GM19193 (cell line): Measurements from ENCODE around the gene MAN2C1.

Experiments used
- POLR2A ChIP-seq: IDR thresholded peaks from 4 replicates; pipeline ENCODE4 v1.6.1; 2011; ENCODE audit not compliant: insufficient read depth, insufficient read length; ENCODE audit errors: extremely low read depth

MAN2C1 gene

DNA sequence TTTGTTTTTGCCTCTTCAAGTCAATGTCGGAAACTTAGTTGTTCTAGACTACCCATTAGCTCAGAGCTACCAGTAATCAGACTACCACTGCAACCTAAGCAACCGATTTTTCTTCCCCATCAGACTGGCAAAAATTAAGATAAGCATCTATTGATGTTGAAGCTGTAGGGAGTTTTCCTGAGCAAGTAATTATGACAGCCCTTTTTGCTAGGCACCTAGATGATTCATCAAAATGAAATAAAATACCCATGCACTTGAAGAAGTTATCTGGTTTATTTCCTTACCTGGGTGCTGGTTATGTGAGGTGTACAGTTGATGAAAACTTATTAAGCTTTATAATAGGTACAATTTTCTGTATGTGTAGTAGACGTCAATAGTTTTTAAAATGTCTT is 33.1 kb downstream of the MAN2C1 start:
- no peak for TF ChIP-seq POLR2A

DNA sequence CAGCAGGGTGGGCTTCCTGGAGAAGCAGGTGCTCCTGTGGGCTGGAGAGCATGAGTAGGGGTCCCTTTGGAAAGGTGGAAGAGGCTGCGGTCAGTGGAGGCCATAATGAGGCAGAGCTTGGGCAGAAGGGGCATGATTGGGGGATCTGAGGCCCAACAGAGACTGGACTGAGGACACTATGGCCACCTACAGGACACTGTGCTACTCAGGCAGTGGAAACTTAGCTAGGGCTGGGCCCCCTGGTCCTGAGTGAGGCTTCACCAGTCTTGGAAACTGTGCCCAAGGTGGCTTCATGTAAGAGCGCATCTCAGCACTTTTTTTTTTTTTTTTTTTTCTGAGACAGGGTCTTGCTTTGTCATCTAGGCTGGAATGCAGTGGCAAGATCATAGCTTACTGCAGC is 38.8 kb downstream of the MAN2C1 start:
- TF ChIP-seq POLR2A = no peak

DNA sequence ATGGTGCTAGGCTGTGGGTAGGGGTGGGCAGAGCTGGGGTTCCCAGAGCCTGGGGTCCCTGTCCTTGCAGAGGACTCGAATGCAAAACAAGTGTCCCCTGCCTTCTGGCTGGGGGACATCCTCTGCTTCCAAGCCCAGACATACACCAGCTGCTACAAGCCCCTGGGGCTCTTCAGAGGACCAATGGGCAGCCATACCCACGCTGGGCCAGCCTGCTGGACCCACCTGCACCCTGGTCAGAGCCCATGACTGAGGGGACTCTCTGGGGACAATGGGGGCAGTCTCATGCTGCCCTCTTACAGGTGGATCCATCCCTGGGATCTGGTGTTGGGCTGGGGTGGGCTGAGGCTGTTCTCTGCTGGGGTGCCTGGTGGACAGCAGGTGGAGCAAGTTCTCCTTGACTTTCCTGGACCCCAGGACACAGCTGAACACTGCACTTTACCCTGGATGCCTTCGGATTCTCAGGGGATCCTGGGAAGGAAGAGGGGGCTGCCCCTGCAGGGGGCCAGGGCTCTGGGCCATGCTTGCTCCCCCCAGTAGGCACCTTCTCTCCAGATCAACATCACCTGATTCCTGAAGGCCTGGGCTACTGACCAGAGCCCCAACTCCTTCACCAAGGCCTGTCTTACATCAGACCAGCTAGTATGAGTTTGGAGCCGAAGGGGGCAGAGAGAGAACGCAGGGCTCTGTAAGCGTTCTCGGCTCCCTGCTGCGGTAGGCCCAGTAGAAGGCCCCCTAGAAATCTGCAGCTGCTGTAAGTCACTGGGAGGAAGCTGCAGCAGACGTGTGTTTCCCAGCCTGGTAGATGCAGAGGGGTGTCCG is 39.7 kb downstream of the MAN2C1 start:
- TF ChIP-seq POLR2A = no peak

DNA sequence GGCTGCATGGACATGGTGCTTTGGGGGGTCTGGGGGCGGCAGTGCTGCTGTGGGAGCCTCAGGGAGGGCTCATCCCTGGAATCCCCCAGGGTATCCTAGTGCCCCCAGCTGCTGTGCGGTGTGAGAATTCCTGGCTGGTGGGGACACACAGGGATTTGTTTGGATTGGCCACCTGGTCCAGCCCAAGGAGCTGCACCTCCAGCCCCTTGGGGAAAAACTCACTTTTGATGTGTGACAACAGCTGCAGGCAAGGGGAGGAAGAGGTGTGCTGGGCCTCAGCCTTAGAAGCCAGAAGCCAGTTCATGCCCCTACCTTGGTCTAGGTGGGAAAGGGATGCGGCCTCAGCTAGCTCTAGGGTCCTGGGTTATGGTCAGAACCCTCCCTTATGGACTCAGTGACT is 40.9 kb downstream of the MAN2C1 start:
- TF ChIP-seq POLR2A = no peak

DNA sequence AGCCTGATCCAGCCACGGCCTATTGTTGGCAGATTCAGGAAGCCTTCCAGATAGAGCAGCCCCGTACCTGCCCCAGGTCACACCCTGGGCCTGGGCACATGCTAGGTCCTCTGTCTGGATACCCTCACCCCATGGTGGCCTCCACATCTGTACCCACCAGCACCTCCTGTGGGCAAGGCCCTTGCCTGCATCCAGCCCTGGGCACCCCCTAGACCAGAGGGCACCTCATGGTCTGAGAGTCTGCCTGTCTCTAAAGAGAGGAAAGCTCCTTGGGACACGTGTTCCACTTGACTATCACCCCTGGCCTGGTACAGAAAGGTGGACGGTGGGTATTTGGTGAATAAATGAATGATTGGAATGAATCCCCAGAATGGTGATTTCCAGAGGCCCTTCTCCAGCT is 41.4 kb downstream of the MAN2C1 start:
- TF ChIP-seq POLR2A = no peak

DNA sequence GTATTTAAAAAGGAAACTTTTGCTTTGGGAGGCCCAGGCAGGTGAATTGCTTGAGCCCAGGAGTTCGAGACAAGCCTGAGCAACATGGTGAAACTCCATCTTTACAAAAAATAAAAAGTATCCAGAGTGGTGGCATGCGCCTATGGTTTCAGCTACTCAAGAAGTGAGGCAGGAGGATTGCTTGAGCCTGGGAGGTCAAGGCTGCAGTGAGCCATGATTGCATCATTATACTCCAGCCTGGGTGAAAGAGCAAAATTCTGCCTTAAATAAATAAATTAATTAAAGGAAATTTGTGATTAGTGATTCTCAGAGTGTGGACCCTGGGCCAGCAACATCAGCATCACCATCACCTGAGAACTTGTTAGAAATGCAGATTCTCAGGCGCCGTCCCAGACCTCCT is 42.5 kb downstream of the MAN2C1 start:
- no peak for TF ChIP-seq POLR2A

DNA sequence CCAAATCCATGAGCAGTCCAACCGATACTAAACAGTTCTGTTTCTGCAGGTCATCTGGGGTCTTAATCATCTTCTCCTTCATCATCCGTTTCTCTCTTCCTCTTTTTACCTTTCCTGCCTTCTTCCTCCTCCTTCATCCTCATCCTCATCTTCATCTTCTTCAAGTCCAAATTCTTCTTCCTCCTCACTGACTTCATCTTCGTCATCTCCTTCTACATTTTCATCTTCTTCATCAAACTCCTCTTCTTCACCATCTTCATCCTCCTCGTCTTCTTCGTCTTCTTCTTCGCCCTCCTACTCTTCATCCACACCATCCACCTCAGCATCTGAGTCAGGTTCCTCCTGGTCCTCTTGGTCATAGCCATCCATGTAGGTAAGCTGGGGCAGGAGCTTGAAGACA is 46.7 kb downstream of the MAN2C1 start:
- TF ChIP-seq POLR2A = no peak

DNA sequence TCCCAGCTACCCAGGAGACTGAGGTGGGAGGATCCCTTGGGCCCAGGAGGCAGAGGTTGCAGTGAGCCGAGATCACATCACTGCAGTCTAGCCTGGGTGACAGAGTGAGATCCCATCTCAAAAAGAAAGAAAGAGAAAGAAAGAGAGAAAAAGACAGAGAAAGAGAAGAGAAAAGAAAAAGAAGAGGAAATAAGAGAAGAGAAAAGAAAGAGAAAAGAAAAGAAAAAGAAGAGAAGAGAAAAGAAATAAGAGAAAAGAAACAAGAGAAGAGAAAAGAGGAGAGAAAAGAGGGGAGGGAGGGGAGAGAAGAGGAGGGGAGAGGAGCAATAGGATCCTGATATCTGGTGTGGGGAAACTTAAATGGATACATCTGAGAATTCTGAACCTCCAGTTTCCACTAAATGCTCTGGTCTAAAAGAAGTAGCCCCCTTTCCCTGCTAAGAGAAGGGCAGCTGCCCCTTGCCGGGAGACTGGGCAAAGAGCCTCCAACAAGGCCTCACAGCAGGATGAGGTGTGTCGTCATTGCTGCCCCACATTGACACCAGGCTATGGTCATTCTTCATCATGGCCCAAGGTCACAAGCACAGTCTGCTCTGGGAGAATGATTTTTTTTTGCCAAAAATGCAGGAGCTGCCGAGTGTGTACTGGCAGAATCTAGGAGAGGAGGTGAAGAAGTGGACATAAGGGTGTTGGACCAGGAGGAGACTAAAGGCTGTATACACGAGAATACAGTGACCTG is 53.7 kb downstream of the MAN2C1 start:
- TF ChIP-seq POLR2A = no peak

DNA sequence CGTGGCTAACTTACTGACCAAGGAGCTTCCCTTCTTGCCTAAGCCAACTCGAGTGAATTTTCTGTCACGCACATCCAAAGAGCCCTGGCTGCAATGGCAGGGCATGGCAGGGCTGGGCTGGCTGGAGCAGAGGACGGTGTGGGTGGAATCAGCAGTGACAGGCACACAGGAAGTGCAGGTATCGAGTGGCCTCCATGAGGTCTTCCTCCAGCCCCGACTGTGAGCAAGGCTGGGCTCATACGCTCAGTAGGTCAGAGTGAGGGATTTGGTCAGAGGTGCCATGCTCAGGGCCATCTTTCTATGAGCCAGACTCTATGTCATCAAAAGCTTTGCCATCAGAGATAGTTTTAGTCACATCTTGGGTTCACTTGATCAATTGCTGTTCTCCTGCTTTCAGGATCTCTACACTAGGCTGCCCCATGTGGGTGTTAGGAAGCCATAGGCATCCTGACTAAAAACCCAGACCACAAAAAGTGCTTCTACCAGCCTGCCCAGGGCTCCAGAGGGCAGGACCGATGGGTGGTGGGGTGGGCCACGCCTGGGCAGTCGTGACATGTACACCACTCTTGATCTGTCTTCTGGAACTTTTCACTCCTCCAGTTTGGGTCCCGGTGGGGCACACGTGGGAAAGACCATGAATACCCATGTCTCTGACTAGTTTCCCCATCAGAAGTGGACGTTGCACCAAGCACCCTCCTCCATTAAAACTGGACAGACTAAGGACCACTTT is 55.1 kb downstream of the MAN2C1 start:
- TF ChIP-seq POLR2A = no peak

DNA sequence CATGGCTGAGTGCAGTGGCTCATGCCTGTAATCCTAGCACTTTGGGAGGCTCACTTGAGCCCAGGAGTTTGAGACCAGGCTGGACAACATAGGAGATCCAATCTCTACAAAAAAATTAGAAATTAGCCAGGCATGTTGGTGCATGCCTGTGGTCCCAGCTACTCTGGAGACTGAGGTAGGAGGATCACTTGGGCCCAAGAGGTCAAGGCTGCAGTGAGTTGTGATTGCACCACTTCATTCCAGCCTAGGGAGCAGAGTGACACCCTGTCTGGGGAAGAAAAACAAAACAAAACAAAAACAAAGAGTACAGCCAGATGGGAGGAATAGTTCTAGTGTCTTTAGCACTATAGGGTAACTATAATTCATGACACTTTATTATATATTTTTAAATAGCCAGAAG is 58.7 kb downstream of the MAN2C1 start:
- TF ChIP-seq POLR2A = no peak

DNA sequence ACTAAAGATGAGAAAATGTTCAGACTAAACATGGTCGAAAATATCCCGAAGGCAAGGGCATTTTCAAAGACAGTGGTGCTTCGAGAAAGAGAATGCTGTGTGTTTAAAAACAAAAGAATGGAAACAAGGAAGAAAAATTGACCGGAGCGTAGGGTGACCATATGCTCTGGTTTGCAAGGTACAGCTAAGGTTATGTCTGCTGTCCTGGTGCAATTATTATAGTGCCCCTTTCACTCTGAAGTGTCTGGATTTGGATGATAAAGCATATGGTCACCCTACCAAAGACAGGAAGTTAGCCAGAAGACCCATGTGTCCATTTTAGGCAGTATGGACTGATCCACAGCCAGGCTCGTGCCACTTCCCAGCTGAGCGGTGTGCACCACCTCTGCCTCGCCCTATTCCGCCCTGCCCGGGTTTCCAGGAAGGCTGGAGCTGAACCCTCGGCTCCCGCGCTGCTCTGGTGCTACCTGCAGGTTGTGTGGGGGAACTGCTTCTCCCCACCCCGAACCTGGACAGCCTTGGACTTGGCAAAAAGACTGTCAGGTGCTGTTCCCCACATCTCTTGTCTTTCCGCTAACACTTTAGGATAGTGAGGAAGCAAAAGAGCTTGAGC is 60.5 kb downstream of the MAN2C1 start:
- no peak for TF ChIP-seq POLR2A

DNA sequence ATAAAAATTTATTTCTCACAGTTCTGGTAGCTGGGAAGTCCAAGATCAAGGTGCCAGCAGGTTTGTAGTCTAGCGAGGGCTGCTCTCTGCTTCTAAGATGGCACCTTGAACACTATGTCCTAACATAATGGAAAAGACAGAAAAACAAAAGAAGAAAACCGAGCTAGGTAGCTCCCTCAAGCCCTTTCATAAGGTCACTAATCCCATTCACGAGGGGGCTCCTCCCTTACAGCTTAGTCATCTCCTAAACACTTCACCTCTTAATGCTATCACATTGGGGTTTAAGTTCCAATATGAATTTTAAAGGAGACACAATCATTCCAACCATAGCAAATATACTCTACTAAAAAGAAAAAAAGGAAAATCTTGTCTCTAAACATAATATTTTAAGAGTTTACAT is 62.2 kb downstream of the MAN2C1 start:
- no peak for TF ChIP-seq POLR2A
